ENCODE data around the gene FOXC1.
A peak's percentile ranks its signal among the peaks of the same experiment; 100 is the strongest.

FOXC1 gene

DNA sequence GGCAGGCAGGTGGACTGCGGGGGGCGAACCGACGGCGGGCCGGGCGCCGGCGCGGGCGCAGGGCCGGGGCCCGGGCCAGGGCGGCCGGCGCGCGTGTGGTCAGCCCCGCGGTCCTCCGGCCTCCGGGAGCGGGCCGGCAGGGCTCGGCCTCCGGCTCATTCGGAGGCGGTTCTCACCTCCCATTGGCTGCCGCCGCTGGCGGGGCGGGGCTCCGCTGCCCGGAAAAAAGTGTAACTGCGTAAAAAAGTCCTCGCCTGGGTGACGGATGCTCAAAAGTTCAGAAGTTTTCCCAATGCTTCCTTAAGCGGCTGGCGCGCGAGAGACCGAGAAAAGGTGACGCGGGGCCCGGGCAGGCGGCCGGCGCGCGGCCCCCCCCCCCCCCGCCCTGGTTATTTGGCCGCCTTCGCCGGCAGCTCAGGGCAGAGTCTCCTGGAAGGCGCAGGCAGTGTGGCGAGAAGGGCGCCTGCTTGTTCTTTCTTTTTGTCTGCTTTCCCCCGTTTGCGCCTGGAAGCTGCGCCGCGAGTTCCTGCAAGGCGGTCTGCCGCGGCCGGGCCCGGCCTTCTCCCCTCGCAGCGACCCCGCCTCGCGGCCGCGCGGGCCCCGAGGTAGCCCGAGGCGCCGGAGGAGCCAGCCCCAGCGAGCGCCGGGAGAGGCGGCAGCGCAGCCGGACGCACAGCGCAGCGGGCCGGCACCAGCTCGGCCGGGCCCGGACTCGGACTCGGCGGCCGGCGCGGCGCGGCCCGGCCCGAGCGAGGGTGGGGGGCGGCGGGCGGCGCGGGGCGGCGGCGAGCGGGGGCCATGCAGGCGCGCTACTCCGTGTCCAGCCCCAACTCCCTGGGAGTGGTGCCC, at the start of gene FOXC1:
FOXC1 (plus strand) TSS at position 268 of the 849 bp plus-strand sequence; CDS start at position 799, 531 bp downstream.
- H3K4me3 ChIP-seq (ENCODE audit: low read depth, low read length), result peak within 1 kb of the TSS; percentile 48
- H3K27ac ChIP-seq, result no peak within 1 kb of the TSS
- H3K36me3 ChIP-seq, result no peaks in the 10 kb centered on the region
- peak; percentile 77 for DNase-seq
- H3K27me3 ChIP-seq (ENCODE audit: insufficient read depth, low read depth, severe bottlenecking), result peaks cover 73% of the 10 kb centered on the region
- H3K9me3 ChIP-seq (ENCODE audit: severe bottlenecking), result no peaks in the 10 kb centered on the region
- TF ChIP-seq, protein P1, sequence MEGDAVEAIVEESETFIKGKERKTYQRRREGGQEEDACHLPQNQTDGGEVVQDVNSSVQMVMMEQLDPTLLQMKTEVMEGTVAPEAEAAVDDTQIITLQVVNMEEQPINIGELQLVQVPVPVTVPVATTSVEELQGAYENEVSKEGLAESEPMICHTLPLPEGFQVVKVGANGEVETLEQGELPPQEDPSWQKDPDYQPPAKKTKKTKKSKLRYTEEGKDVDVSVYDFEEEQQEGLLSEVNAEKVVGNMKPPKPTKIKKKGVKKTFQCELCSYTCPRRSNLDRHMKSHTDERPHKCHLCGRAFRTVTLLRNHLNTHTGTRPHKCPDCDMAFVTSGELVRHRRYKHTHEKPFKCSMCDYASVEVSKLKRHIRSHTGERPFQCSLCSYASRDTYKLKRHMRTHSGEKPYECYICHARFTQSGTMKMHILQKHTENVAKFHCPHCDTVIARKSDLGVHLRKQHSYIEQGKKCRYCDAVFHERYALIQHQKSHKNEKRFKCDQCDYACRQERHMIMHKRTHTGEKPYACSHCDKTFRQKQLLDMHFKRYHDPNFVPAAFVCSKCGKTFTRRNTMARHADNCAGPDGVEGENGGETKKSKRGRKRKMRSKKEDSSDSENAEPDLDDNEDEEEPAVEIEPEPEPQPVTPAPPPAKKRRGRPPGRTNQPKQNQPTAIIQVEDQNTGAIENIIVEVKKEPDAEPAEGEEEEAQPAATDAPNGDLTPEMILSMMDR (IDR thresholded peaks at IDR 0.05; ENCODE audit: low read depth, low read length), result no peak

DNA sequence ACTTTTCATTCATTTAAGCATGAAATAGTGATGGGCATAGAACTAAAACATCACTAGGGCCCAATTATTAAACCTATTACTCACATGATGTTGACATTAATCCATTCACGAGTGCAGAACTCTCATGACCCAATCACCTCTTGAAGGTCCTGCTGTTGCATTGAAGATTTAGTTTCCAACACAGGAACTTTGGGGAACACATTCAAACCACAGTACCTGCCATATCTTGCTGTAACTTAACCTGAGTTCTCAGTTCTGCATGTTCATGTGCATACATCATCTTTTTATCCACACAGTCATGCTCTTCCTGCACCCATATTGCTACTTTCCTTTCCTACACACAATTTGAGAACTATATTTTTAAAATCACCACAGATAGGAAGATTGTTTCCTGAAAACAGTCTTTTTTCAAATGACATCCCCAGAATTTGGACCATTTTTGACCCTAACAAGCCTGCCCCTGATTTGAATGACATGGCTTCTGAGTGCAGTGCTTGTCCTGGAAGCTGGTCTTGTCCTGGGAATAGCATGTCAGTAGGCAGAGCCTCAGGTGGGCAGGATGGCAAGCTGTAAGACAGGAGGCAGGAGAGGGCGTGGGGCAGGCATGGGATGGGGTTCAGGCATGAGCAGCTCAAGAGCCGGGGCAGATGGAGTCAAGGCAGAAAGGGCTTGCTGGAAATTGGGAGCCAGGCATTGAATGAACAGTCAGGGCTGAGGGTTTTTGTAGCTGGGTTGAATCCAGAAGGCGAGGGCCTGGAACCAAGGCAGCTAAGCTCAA, 49.2 kb upstream of the FOXC1 start:
- DNase-seq, result no peak
- H3K4me3 ChIP-seq (ENCODE audit: low read depth, low read length), result no peak overlapping the region
- TF ChIP-seq, protein P1 (IDR thresholded peaks at IDR 0.05; ENCODE audit: low read depth, low read length), result no peak

DNA sequence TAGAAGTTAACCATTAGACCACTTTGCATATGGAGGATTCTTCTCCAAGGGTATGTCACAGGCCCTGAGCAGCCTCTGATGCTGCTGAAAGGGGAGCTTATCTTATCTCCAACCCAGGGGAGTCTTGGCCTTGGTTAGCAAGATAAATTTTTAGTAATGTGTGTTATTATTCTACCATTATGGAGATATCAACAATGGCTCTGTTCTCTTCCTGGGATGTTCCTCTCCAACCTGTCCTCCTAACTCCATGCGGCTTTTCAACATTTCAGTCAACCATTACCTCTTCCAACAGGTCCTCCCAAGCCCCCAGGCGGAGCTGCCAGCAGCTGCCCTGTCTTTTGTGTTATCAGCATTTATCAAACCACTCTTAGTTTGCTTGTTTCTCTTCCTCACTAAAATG, 48.4 kb upstream of the FOXC1 start:
- H3K27me3 ChIP-seq (ENCODE audit: insufficient read depth, low read depth, severe bottlenecking), result no peaks in the 10 kb centered on the region

More for the DNA sequence above, 49.2 kb upstream of the FOXC1 start:
- Histone ChIP-seq H3K27ac (no peak overlapping the region), H3K36me3 (no peaks in the 10 kb centered on the region), H3K27me3 (ENCODE audit: insufficient read depth, low read depth, severe bottlenecking) (no peaks in the 10 kb centered on the region), H3K9me3 (ENCODE audit: severe bottlenecking) (peaks cover 4% of the 10 kb centered on the region)

DNA sequence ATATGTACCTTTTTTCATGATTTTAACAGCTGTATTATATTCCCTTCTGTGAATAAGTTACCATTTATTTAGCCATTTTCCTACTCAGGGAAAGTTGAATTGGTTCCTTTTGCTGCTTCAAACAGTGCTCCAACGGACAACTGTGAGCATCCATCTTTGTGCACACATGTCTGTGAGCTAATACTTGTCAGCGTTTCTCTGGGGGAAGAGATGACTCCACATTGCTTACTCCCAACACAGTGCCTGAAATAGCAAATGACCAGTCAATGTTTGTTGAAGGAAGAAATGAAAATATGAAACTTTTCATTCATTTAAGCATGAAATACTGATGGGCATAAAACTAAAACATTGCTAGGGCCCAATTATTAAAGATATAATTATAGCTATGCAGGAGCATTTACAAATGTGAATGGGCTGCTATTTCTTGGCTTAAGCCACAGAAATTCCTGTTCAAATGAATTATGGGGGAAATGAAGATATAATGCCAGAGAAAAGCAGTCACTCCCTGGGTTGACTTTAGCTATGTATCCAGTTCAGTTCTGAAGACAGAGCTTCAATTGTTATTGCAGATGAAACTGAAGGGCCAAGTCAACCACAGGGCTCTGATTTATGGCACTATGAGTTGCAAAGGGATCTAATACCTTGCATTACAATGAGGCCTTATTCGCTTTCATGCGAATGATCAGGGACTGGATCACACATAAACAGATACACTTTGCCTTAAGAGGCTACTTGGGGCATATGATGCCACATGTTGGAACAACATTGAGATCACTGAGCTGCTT, 47.4 kb upstream of the FOXC1 start:
- Histone ChIP-seq H3K4me3 (ENCODE audit: low read depth, low read length) (no peak overlapping the region), H3K36me3 (no peaks in the 10 kb centered on the region), H3K27me3 (ENCODE audit: insufficient read depth, low read depth, severe bottlenecking) (no peaks in the 10 kb centered on the region), H3K27ac (no peak overlapping the region), H3K9me3 (ENCODE audit: severe bottlenecking) (peaks cover 2% of the 10 kb centered on the region)
- TF ChIP-seq, protein P1 (IDR thresholded peaks at IDR 0.05; ENCODE audit: low read depth, low read length), result no peak
- DNase-seq, result no peak

More for the DNA sequence above, 48.4 kb upstream of the FOXC1 start:
- peaks cover 2% of the 10 kb centered on the region for H3K9me3 ChIP-seq (ENCODE audit: severe bottlenecking)
- no peak overlapping the region for H3K27ac ChIP-seq
- no peak overlapping the region for H3K4me3 ChIP-seq (ENCODE audit: low read depth, low read length)
- TF ChIP-seq, protein P1 (IDR thresholded peaks at IDR 0.05; ENCODE audit: low read depth, low read length), result no peak
- H3K36me3 ChIP-seq, result no peaks in the 10 kb centered on the region
- no peak for DNase-seq

DNA sequence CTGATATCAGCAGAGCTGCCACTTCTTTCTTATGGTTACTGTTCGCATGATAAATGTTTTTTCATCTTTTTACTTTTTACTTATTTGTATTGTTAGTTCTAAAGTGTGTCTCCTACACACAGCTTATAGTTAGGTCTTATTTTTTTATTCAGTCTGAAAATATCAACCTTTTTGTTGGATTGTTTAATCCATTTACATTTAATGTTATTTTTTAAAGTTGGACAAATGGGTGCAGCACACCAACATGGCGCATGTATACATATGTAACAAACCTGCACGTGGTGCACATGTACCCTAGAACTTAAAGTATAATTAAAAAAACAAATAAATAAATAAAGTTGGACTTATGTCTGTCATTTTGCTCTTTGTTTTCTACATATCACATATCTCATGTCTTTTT, 40.3 kb upstream of the FOXC1 start:
- TF ChIP-seq, protein P1 (IDR thresholded peaks at IDR 0.05; ENCODE audit: low read depth, low read length), result no peak

More for the DNA sequence above, 40.3 kb upstream of the FOXC1 start:
- no peaks in the 10 kb centered on the region for H3K36me3 ChIP-seq
- H3K27me3 ChIP-seq (ENCODE audit: insufficient read depth, low read depth, severe bottlenecking), result no peaks in the 10 kb centered on the region
- peaks cover 17% of the 10 kb centered on the region for H3K9me3 ChIP-seq (ENCODE audit: severe bottlenecking)
- DNase-seq, result no peak
- no peak overlapping the region for H3K4me3 ChIP-seq (ENCODE audit: low read depth, low read length)
- H3K27ac ChIP-seq, result no peak overlapping the region
